NOMO-1 (cell line): Measurements from ENCODE around the gene CRHR1.
A peak's percentile ranks its signal among the peaks of the same experiment; 100 is the strongest.

Experiments
- DNase-seq, 2 experiments: peaks; one replicate each; lab custom pipeline; 2025; ENCODE audit not compliant: unreplicated experiment in 2 of 2; lab: John Stamatoyannopoulos, UW

The CRHR1 gene

DNA sequence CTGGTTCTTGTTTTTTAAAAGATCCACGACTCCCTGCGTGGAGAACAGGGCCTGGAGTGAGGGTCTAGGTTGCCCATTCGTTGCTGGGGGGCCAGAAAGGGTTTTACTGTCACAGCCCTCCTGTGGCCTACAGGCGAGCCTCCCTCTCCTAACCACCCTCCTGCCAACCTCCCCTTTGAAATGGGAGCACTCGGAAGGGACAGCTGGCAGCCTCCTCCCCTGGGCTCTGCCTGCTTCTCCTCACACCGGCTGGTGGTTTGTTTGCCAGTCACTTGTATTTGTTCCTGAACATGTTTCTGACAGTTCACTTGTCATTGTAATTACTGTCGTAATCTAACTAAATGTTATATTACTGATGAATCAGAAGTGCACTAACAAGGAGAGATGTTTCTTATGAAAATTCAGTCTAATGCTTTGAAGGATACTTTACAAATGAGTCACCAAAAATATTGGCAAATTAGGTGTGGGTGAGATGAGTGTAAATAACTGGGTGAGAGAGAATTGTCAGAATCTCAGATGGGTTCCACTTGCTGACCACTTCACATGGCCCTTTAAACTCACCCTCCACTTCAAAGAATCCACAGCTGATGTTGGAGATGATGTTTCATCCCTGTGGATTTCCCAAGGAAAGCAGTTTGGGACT, 57.9 kb downstream of the CRHR1 start:
- no peak for DNase-seq

DNA sequence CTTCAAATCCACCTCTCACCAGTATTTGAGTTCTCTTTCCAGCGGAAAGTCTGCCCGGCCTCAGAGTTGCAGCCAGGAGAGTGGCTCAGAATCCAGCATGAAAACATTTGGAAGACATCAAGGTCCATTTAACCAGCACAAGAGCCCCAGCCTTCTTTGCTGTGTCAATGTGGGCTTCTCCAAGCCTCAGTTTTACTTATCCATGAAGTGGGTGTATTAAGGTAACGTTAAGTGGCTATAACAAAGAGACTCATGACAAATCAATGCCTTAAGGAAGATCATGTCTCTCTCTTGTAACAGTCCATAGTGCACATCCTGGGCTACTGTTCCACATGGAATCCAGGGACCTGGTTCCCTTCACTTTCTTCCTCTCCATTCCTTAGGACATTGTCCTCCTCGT, 59.6 kb downstream of the CRHR1 start:
- no peak for DNase-seq

DNA sequence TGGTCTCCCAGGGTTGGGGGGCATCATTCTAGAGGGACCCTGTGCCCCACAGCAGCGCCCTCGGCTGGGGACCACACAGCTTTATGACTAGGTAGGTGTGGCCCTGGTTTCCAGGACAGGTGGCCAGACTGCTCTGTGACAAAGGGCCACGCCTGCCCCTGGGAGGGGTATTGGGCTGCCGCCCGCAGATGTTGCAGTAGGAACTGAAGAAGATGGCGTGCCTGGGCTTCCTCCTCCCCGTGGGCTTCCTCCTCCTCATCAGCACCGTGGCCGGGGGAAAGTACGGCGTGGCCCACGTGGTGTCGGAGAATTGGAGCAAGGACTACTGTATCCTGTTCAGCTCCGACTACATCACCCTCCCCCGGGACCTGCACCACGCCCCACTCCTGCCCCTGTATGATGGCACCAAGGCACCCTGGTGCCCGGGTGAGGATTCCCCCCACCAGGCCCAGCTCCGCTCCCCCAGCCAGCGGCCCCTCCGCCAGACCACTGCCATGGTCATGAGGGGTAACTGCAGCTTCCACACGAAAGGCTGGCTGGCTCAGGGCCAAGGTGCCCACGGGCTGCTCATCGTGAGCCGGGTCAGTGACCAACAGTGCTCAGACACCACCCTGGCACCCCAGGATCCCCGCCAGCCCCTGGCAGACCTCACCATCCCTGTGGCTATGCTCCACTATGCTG, 60.7 kb downstream of the CRHR1 start, which contains the start of gene SPPL2C:
Gene SPPL2C (plus strand): TSS at position 187 of the 681 bp plus-strand sequence. CDS start 26 bp downstream, at position 213.
- no peak for DNase-seq

DNA sequence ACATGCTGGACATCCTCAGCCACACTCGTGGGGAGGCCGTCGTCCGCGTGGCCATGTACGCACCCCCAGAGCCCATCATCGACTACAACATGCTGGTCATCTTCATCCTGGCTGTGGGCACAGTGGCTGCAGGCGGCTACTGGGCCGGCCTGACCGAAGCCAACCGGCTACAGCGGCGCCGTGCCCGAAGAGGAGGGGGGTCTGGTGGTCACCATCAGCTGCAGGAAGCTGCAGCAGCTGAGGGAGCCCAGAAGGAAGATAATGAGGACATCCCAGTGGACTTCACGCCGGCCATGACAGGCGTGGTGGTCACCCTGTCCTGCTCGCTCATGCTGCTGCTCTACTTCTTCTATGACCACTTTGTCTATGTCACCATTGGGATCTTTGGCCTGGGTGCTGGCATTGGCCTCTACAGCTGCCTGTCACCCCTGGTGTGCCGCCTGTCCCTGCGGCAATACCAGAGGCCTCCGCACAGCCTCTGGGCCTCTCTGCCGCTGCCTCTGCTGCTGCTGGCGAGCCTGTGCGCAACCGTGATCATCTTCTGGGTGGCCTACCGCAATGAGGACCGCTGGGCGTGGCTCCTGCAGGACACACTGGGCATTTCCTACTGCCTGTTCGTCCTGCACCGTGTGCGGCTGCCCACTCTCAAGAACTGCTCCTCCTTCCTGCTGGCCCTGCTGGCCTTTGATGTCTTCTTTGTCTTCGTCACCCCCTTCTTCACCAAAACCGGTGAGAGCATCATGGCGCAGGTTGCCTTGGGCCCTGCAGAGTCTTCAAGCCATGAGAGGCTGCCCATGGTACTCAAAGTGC, 61.5 kb downstream of the CRHR1 start:
- DNase-seq, result no peak

GRCh38 chr17:45846223-45846622, 62.1 kb downstream of the CRHR1 start:
- no peak for DNase-seq

DNA sequence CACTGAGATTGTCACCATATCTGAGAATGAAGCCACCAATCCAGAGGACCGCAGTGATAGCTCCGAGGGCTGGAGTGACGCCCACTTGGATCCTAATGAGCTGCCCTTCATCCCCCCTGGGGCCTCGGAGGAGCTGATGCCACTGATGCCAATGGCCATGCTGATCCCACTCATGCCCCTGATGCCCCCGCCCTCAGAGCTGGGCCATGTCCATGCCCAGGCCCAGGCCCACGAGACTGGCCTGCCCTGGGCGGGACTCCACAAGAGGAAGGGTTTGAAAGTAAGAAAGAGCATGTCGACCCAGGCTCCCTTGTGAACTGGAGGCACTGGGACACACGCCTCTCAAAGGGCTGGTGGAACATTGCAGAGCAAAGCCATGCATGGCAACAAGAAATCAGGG, 62.5 kb downstream of the CRHR1 start:
- DNase-seq, result no peak

GRCh38 chr17:45847101-45847500, 63.0 kb downstream of the CRHR1 start:
- no peak for DNase-seq

DNA sequence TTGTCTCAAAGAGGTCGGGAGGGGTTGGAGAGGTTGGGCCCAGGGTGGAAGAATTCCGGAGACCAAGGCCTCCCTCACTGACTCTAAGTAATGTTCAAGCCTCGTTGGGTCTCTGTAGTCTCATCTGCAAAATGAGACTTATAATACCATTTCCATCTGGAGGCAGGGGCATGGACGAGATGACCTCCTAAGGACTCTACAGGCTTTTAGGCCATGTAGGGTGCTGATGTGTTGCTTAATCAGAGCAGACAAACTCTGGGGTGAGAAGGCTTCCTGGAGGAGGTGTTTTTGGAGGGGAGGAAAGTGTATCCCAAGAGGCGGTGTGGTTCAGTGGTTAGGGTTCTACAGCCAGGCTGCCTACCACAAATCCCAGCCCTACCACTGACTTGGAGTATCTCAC, 63.6 kb downstream of the CRHR1 start:
- DNase-seq, result no peak

DNA sequence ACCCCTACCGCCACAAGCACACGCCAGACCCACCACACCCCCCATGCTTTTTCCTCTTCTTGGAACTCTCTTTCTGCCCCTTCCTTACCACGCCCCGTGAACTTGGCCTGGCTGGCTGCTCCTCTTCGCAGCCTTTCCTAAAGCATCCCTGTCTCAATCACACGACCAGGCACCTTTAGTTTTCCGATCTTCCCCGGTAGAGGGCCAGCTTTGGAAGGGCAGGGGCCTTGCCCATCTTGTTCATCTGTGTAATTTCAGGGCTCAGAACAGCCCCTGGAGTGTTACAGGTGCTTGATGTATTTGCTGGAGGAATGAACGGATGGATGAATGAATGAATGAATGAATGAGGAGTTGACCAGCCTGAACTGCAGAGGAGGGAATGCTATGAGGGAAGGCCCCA, 64.3 kb downstream of the CRHR1 start:
- DNase-seq, result no peak

DNA sequence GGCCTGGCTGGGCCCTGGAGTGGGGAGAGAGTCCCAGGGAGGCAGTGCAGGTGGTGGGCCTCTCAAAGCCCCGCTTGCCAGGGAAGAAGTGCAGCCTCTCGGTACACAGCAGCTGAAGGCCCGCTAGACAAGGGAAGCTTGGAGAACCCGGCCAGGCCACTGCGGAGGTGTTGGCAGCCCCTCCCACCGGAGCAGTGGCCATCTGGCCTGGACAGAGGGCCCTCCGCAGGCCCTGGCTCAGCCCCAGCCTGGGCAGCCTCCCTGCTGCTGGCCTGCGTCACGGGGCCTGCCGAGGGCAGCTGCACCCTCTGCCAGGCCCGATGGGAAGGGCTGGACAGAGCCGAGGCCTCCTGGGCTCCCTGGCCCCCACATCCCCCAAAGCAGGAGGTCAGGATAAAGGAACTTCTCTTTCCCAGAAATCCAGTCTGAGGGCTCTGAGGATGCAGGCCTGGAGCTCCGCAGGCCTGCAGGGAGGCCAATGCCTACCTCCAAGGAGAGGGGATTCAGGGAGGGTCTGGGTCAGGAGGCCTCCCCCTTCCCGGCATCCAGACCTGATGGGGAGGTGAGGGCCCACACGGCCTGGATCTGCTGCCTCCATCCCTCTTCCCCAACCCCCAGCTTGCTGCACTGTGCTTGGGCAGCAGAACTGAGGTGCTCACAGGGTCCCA, 64.9 kb downstream of the CRHR1 start:
- no peak for DNase-seq

GRCh38 chr17:45849536-45849990, 65.4 kb downstream of the CRHR1 start:
- DNase-seq, result no peak

DNA sequence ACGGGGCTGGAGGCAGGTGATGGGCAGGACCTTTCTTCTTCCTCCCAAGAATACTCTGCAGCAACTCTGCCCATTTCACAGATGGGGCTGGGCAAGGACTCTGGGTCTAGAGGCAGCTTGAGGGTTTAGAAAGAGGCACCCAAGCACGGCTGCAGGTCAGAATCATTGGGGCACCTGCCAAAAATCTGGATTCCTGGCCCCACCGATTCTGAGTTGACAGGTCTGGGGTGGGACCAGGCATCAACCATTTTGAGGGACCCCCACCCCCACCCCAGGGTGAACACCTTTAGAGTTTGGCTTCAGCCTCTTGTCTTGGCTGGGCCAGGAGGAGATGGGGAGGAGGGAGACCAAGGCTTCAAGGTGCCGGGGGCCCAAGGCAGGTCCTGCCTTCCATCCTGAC, 65.9 kb downstream of the CRHR1 start:
- no peak for DNase-seq

GRCh38 chr17:45850468-45850867, 66.3 kb downstream of the CRHR1 start:
- no peak for DNase-seq

- DNase-seq, result no peak
Observed at GRCh38 chr17:45851022-45851421, 66.9 kb downstream of the CRHR1 start.

DNA sequence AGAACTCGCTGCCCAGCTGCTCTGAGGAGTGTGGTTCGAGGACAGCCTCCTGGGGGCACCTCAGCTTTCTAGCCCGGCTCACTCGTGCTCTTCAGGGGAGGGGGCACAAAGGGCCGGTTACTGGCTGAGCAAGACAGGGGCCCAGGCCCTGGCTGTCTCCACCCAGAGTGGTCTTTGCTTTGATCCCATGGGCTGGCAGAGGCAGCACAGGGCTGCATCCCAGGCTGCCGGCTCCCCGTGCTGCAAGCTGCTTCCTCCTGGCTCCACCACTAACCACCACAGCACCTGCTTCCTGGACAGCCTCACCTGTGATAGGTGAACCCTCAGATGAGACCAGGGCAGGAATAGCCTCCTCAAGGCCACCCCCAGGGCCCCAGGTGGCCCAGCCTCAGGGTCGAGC, 67.3 kb downstream of the CRHR1 start:
- no peak for DNase-seq

GRCh38 chr17:45851873-45852272, 67.8 kb downstream of the CRHR1 start:
- no peak for DNase-seq

DNA sequence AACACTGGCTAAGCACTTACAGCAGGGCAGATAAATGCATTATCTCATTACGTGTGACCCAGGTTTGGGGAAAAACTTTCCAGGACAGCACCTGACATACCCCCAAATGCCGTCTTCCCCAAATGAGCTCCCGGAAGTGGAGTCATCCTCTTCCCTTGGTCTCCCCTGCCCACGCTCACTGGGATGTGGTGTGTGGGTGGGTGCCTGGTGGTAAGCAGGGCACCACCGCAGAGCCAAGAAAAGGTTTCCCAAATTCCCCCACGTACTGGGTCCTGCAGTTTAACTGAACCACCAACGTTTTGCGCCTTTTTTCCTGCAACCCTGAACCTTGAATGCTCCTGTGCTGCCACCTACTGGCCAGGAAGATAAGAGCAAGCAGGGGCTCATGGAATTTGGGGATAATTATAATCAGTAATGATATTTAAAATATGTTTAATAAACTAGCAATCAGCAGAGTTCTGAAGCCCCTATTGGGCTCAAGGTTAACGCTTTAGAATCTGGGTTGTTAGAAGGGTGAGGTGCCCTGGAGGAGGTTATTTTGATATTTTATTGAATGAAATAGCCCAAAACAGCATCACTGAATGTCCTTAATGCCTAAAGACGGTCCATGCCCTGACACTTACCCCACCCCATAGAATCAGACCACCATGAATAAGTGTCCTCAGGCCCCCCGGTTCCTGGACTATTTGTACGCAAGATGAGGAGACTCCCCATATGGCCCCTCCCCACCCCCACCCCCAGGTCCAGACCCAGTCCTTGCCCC, 68.6 kb downstream of the CRHR1 start:
- peak; percentile 16 to 27 for DNase-seq

DNA sequence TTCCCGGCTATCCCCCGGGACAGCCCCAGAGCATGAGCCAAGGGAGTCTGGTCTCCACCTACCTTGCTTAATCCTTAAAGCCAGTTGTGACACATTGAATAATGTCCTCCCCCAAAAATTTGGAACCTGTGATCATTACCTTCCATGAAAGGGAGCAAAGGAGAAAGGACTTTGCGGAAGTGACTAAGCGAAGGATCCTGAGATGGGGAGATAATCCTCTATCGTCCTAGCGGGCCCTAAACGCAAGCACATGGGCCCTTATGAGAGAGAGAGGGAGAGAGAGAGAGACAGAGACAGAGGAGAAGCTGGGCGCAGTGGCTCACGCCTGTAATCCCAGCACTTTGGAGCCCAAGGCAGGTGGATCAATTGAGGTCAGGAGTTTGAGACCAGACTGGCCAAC, 70.1 kb downstream of the CRHR1 start:
- DNase-seq, result no peak

- no peak for DNase-seq
Observed at GRCh38 chr17:45855691-45856336, 71.7 kb downstream of the CRHR1 start.
